Neuron (in vitro differentiated cells): ENCODE measurements around the gene EGLN2.
"Not testable (repeated sequence)": the region's sequence is repeated elsewhere in the genome, so short reads cannot be mapped to it uniquely, and the experiment has no call there.

Experiments
- H2AFZ ChIP-seq: one replicate; pipeline ENCODE4 v1.6.1; 2013; ENCODE audit warnings: low read depth, mild to moderate bottlenecking, inconsistent platforms, low read length, moderate library complexity
- H3K27me3 ChIP-seq: one replicate; pipeline ENCODE4 v1.6.1; 2013; ENCODE audit warnings: low read length; ENCODE audit not compliant: insufficient read depth
- H3K36me3 ChIP-seq: one replicate; pipeline ENCODE4 v1.6.1; 2013; ENCODE audit warnings: low read length; ENCODE audit not compliant: insufficient read depth
- H3K4me1 ChIP-seq: one replicate; pipeline ENCODE4 v1.6.1; 2013; ENCODE audit warnings: low read length; ENCODE audit not compliant: insufficient read depth
- H3K4me3 ChIP-seq: 2 replicates; pipeline ENCODE4 v1.5.1; 2013; ENCODE audit warnings: mild to moderate bottlenecking, low read length, moderate library complexity
- H3K9me3 ChIP-seq: one replicate; pipeline ENCODE4 v1.6.1; 2013; ENCODE audit warnings: low read length

The EGLN2 gene

DNA sequence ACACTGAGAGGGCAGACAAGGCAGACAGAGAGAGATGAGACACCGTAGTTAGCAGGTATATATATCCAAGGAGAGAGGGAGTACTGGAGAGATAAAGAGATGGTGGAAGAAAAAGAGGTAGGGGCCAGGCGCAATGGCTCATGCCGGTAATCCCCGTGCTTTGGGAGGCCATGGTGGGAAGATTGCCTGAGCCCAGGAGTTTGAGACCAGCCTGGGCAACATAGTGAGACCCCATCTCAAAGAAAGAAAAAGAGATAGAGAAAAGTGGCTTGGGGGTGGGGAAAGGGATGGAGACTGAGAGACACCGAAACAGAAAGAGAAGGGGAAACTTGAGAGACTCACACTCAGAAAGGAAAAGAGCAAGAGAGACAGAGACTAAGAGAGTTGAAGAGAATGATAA lies 18.4 kb upstream of the EGLN2 start:
- no peak overlapping the region for H2AFZ ChIP-seq
- H3K4me1 ChIP-seq: peaks cover 12% of the 10 kb centered on the region
- peaks cover 4% of the 10 kb centered on the region for H3K36me3 ChIP-seq
- no peak overlapping the region for H3K4me3 ChIP-seq
- H3K27me3 ChIP-seq: no peaks in the 10 kb centered on the region
- H3K9me3 ChIP-seq: no peaks in the 10 kb centered on the region

GRCh38 chr19:40781140-40781539 lies 17.9 kb upstream of the EGLN2 start:
- H3K27me3 ChIP-seq: no peaks in the 10 kb centered on the region
- H3K36me3 ChIP-seq: peaks cover 6% of the 10 kb centered on the region
- no peaks in the 10 kb centered on the region for H3K9me3 ChIP-seq
- H3K4me1 ChIP-seq: peaks cover 12% of the 10 kb centered on the region
- H2AFZ ChIP-seq: no peak overlapping the region
- H3K4me3 ChIP-seq: no peak overlapping the region

- H3K4me1 ChIP-seq: peaks cover 5% of the 10 kb centered on the region
- no peak overlapping the region for H3K4me3 ChIP-seq
- no peaks in the 10 kb centered on the region for H3K27me3 ChIP-seq
- H3K9me3 ChIP-seq: no peaks in the 10 kb centered on the region
- H2AFZ ChIP-seq: no peak overlapping the region
- peaks cover 6% of the 10 kb centered on the region for H3K36me3 ChIP-seq
Measured at GRCh38 chr19:40783711-40784110, 15.3 kb upstream of the EGLN2 start.

- not testable (repeated sequence) for H2AFZ ChIP-seq, H3K36me3 ChIP-seq, H3K4me3 ChIP-seq, H3K4me1 ChIP-seq, H3K27me3 ChIP-seq, H3K9me3 ChIP-seq
Measured at GRCh38 chr19:40784146-40784545, 14.8 kb upstream of the EGLN2 start.

- Histone ChIP-seq H3K4me3 (no peak overlapping the region), H3K4me1 (no peaks in the 10 kb centered on the region), H2AFZ (no peak overlapping the region), H3K36me3 (peaks cover 6% of the 10 kb centered on the region), H3K9me3 (no peaks in the 10 kb centered on the region), H3K27me3 (no peaks in the 10 kb centered on the region)
Measured at GRCh38 chr19:40785526-40785925, 13.5 kb upstream of the EGLN2 start.

GRCh38 chr19:40786060-40787037 lies 12.6 kb upstream of the EGLN2 start:
- H3K4me3 ChIP-seq: no peak overlapping the region
- H3K36me3 ChIP-seq: peaks cover 6% of the 10 kb centered on the region
- no peaks in the 10 kb centered on the region for H3K9me3 ChIP-seq
- H2AFZ ChIP-seq: no peak overlapping the region
- H3K4me1 ChIP-seq: peaks cover 5% of the 10 kb centered on the region
- no peaks in the 10 kb centered on the region for H3K27me3 ChIP-seq

- Histone ChIP-seq H3K36me3 (no peaks in the 10 kb centered on the region), H3K4me1 (peaks cover 9% of the 10 kb centered on the region), H2AFZ (no peak overlapping the region), H3K4me3 (no peak overlapping the region), H3K27me3 (no peaks in the 10 kb centered on the region), H3K9me3 (no peaks in the 10 kb centered on the region)
Measured at GRCh38 chr19:40791349-40791748, 7.6 kb upstream of the EGLN2 start.

GRCh38 chr19:40791996-40792395 lies 7.0 kb upstream of the EGLN2 start:
- Histone ChIP-seq H3K4me1 (peaks cover 9% of the 10 kb centered on the region), H3K36me3 (no peaks in the 10 kb centered on the region), H3K4me3 (no peak overlapping the region), H3K27me3 (no peaks in the 10 kb centered on the region), H2AFZ (no peak overlapping the region), H3K9me3 (no peaks in the 10 kb centered on the region)

DNA sequence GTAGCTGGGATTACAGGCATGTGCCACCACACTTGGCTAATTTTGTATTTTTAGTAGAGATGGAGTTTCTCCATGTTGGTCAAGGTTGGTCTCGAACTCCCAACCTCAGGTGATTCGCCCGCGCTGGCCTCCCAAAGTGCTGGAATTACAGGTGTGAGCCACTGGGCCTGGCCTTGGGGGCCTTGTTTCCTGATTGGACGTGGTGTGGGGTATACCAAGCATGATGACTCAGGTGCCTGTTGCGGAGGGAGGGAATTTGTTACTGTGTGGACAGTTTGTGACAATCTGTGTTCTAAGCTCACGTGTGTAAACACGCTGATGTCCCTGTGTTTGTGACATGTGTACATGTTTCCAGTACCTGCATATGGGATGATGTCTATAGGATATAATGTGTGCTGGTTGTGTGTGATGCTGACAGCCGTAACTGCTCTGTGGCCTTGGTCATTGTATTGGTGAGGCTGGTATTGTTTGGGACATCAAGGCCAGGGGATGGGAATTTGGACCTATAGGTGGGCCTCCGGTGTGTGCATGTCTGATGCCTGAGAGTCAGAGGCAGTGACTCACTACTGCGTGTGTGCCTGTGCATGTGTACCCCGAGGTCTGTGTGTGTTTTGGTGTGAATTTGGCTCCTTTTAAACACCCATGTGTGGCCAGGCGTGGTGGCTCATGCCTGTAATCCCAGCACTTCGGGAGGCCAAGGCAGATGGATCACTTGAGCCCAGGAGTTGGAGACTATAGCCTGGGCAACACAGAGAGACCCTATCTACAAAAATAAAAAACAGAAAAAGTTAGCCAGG lies 1.6 kb upstream of the EGLN2 start:
- H3K27me3 ChIP-seq: no peaks in the 10 kb centered on the region
- H3K4me3 ChIP-seq: peak overlapping the region; percentile 58

DNA sequence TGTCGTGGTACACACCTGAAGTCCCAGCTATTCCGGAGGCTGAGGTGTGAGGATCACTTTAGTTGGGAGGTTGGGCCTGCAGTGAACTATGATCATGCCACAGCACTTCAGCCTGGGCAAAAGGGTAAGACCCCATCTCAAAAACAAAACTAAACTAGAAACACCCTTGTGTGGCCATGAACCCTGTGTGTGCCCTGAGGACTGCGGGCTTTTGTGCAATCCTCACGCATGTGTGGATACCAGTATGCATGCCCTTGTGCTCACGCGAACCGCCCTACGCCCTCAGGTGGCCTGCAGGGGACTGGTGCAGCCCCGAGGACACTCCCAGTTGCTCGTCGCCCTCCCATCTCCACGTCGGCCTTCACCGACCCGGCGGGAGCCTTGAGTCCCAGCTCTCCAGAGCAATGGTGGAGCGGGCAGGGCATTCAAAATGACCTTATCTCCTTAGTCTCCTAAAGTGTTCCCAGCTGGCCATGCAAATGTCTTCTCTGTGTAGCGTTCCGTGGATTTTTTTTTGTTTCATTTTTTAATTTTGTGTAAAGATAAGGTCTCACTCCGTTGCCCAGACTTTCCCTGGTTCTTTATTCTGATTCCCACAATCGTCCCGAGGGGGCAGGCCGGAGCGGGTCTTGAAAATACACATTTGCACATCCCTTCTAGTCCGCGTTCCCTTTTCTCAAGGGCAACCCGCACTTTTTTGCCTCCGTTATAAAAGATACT lies 868 bp upstream of the EGLN2 start:
- Histone ChIP-seq H3K27me3 (no peaks in the 10 kb centered on the region), H3K4me1 (peaks cover 32% of the 10 kb centered on the region), H3K4me3 (peak overlapping the region; percentile 58), H3K36me3 (peaks cover 26% of the 10 kb centered on the region), H2AFZ (peak overlapping the region; percentile 56), H3K9me3 (no peaks in the 10 kb centered on the region)

More for the DNA sequence above, 1.6 kb upstream of the EGLN2 start:
- H3K36me3 ChIP-seq: peaks cover 19% of the 10 kb centered on the region
- peaks cover 24% of the 10 kb centered on the region for H3K4me1 ChIP-seq
- no peak overlapping the region for H2AFZ ChIP-seq
- H3K9me3 ChIP-seq: no peaks in the 10 kb centered on the region

GRCh38 chr19:40799558-40800338 lies 757 bp downstream of the EGLN2 start:
- no peaks in the 10 kb centered on the region for H3K9me3 ChIP-seq
- peaks cover 45% of the 10 kb centered on the region for H3K4me1 ChIP-seq
- no peaks in the 10 kb centered on the region for H3K27me3 ChIP-seq

DNA sequence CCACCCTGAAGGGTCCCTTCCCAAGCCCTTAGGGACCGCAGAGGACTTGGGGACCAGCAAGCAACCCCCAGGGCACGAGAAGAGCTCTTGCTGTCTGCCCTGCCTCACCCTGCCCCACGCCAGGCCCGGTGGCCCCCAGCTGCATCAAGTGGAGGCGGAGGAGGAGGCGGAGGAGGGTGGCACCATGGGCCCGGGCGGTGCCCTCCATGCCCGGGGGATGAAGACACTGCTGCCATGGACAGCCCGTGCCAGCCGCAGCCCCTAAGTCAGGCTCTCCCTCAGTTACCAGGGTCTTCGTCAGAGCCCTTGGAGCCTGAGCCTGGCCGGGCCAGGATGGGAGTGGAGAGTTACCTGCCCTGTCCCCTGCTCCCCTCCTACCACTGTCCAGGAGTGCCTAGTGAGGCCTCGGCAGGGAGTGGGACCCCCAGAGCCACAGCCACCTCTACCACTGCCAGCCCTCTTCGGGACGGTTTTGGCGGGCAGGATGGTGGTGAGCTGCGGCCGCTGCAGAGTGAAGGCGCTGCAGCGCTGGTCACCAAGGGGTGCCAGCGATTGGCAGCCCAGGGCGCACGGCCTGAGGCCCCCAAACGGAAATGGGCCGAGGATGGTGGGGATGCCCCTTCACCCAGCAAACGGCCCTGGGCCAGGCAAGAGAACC lies 1.5 kb downstream of the EGLN2 start:
- no peak overlapping the region for H2AFZ ChIP-seq
- H3K4me3 ChIP-seq: peak overlapping the region; percentile 88
- no peaks in the 10 kb centered on the region for H3K27me3 ChIP-seq
- no peaks in the 10 kb centered on the region for H3K9me3 ChIP-seq
- H3K4me1 ChIP-seq: peaks cover 53% of the 10 kb centered on the region
- peaks cover 44% of the 10 kb centered on the region for H3K36me3 ChIP-seq

More at GRCh38 chr19:40799558-40800338, 757 bp downstream of the EGLN2 start:
- H2AFZ ChIP-seq: no peak overlapping the region
- H3K4me3 ChIP-seq: peak overlapping the region; percentile 88
- peaks cover 39% of the 10 kb centered on the region for H3K36me3 ChIP-seq
